PC-3 (cell line): ENCODE results near the gene ARHGAP26. TPM values are rescaled to one million over a fixed set of nuclear protein-coding genes. Genes with fewer than 3 reads are reported as not detected.
"Not testable (repeated sequence)": the region's sequence is repeated elsewhere in the genome, so short reads cannot be mapped to it uniquely, and the experiment has no call there.

Experiments used
- ATAC-seq: fragments of 200-7000 bp; cut with Tn5 transposase; 2 replicates; pipeline ENCODE4 v1.9.1; 2020; ENCODE audit warnings: mild to moderate bottlenecking, moderate library complexity
- BruUV-seq: library from RNA; stranded (reverse); fragments of 400-500 nt; replicated peaks from 2 replicates; lab custom pipeline; 2021; lab: Mats Ljungman, UMichigan
- CTCF ChIA-PET: fragments of 300-600 bp; sonication (Branson Sonifier 250); formaldehyde crosslinking; loops from one replicate; lab custom pipeline; 2022; ENCODE audit warnings: antibody characterized with exemption; lab: Charles Lee
- POLR2A ChIA-PET: fragments of 300-600 bp; sonication (Branson Sonifier 250); formaldehyde crosslinking; loops from one replicate; lab custom pipeline; 2022; ENCODE audit warnings: antibody characterized with exemption; ENCODE audit not compliant: unreplicated experiment; lab: Charles Lee
- DNase-seq: peaks from one replicate; pipeline ENCODE4 v3.0.0-alpha.2; 2015
- H2AFZ ChIP-seq: fragments of 300-600 bp; sonication (generic); 2 replicates; pipeline ENCODE4 v1.6.0; 2016; ENCODE audit warnings: antibody characterized with exemption, low read length
- H3F3A ChIP-seq: fragments of 300-600 bp; sonication (generic); one replicate; pipeline ENCODE4 v1.6.0; 2017; ENCODE audit warnings: antibody characterized with exemption, low read length, control low read depth, mild to moderate bottlenecking; ENCODE audit not compliant: unreplicated experiment
- H3K27ac ChIP-seq: fragments of 300-600 bp; sonication (generic); 2 replicates; pipeline ENCODE4 v1.5.1; 2016; ENCODE audit warnings: mild to moderate bottlenecking, low read length
- H3K27me3 ChIP-seq: fragments of 300-600 bp; sonication (generic); 2 replicates; pipeline ENCODE4 v1.6.1; 2016; ENCODE audit warnings: low read length, mixed read lengths
- H3K36me3 ChIP-seq: fragments of 300-600 bp; sonication (generic); 2 replicates; pipeline ENCODE4 v1.6.1; 2016; ENCODE audit warnings: low read depth, mixed run types, low read length, mixed read lengths
- H3K4me1 ChIP-seq: fragments of 300-600 bp; sonication (generic); 2 replicates; pipeline ENCODE4 v1.5.1; 2016; ENCODE audit warnings: low read length; ENCODE audit not compliant: insufficient read depth
- H3K4me2 ChIP-seq: fragments of 300-600 bp; sonication (generic); 2 replicates; pipeline ENCODE4 v1.6.0; 2016; ENCODE audit warnings: low read length
- H3K4me3 ChIP-seq: fragments of 300-600 bp; sonication (generic); 2 replicates; pipeline ENCODE4 v1.5.1; 2016; ENCODE audit warnings: mild to moderate bottlenecking, low read length, mixed read lengths
- H3K79me2 ChIP-seq: fragments of 300-600 bp; sonication (generic); 2 replicates; pipeline ENCODE4 v1.6.1; 2017; ENCODE audit warnings: low read length, mixed read lengths
- H3K9ac ChIP-seq: fragments of 300-600 bp; sonication (generic); 2 replicates; pipeline ENCODE4 v1.6.0; 2016; ENCODE audit warnings: mild to moderate bottlenecking, low read length
- H3K9me2 ChIP-seq: fragments of 300-600 bp; sonication (generic); replicated peaks from 2 replicates; pipeline ENCODE4 v1.6.1; 2016; ENCODE audit warnings: mixed run types, low read length, mixed read lengths
- H3K9me3 ChIP-seq: fragments of 300-600 bp; sonication (generic); 2 replicates; pipeline ENCODE4 v1.6.1; 2016; ENCODE audit warnings: low read length, mixed read lengths
- H4K20me1 ChIP-seq: fragments of 300-600 bp; sonication (generic); 2 replicates; pipeline ENCODE4 v1.6.1; 2016; ENCODE audit warnings: low read length, mixed read lengths
- EZH2 ChIP-seq: fragments of 300-600 bp; sonication (generic); IDR thresholded peaks from one replicate; pipeline ENCODE4 v1.6.1; 2017; ENCODE audit warnings: antibody characterized with exemption, mild to moderate bottlenecking, low read length; ENCODE audit not compliant: unreplicated experiment
- EZH2phosphoT487 ChIP-seq: fragments of 300-600 bp; sonication (generic); IDR thresholded peaks from 2 replicates; pipeline ENCODE4 v1.6.1; 2018; ENCODE audit warnings: mild to moderate bottlenecking, antibody characterized with exemption, low read length, borderline replicate concordance
- intact Hi-C: fragments of 100-400 bp; cut with micrococcal nuclease; formaldehyde crosslinking; loops from 2 replicates; pipeline ENCODE4 v1.9.0; 2023
- total RNA-seq: library from RNA; depleted of rRNA; stranded (reverse); fragments of >200 nt; gene quantifications from 2 replicates; pipeline ENCODE4 v1.2.3, GENCODE V29; 2014
- TF ChIP-seq, protein P1 (sequence below): fragments of 300-600 bp; sonication (generic); conservative IDR thresholded peaks from 2 replicates; pipeline ENCODE4 v1.5.1; 2017; ENCODE audit warnings: antibody characterized with exemption, low read depth, mild to moderate bottlenecking, low read length

The ARHGAP26 gene
- total RNA-seq, 1 experiment from 2014 or later = 11.7 TPM

DNA sequence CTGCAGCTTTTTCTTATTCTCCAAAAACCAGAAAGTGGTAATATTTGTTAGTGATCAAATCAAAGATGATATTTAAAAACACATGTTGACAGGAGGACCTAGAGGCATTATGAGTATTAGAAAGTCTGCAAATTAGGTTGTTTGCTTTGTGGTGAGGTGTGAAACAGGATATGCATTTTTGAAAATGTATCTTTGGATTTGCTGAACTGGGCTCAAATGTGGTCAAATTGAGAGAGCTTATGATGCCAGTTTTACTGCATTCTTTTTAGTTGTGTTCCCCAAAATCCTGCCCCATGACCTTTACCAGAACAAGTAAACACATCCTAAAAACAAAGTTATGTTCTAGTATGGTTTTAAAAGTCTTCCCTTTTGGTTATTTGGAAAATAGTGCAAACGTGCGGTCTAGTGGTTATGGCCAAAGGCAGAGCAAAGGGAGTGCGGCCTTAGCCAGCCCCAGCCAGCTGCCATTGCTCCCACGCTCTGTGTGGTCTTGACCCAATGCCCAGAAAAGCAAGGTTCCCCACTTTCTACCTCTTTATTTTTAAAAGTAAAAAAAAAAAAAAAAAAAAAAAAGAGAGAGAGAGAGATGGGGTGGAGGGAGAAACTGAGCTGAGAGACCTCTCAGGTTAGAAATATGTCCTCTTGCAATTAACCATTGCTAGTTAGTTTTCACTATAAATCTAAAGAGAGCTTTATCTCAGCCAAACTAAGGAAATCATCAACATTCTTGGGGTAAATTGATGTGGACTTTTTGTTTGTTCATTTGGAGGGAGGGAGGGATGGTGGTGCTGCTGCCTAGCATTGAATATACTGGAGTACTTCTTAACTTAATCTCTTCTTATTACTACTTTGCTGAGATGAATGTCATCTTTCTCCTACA lies 176.6 kb downstream of the ARHGAP26 start:
- ChIA-PET CTCF (interaction anchor here (0.6 kb wide), 2 partner anchors 19 to 243 kb away, joined by 3 to 14 read pairs; no protein-coding TSS in a partner anchor), POLR2A (no interaction called here)
- BruUV-seq = no TSS peak
- H3K9me2 ChIP-seq = no peaks in the 10 kb centered on the region
- H3K4me2 ChIP-seq = no peak overlapping the region
- DNase-seq (no peak), ATAC-seq (no peak)
- intact Hi-C loops = no loop called here
- no peak for TF ChIP-seq EZH2
- TF ChIP-seq, protein P1, sequence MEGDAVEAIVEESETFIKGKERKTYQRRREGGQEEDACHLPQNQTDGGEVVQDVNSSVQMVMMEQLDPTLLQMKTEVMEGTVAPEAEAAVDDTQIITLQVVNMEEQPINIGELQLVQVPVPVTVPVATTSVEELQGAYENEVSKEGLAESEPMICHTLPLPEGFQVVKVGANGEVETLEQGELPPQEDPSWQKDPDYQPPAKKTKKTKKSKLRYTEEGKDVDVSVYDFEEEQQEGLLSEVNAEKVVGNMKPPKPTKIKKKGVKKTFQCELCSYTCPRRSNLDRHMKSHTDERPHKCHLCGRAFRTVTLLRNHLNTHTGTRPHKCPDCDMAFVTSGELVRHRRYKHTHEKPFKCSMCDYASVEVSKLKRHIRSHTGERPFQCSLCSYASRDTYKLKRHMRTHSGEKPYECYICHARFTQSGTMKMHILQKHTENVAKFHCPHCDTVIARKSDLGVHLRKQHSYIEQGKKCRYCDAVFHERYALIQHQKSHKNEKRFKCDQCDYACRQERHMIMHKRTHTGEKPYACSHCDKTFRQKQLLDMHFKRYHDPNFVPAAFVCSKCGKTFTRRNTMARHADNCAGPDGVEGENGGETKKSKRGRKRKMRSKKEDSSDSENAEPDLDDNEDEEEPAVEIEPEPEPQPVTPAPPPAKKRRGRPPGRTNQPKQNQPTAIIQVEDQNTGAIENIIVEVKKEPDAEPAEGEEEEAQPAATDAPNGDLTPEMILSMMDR = no peak
- TF ChIP-seq EZH2phosphoT487 = no peak
- no peaks in the 10 kb centered on the region for H4K20me1 ChIP-seq
- H3K79me2 ChIP-seq = no peaks in the 10 kb centered on the region
- H2AFZ ChIP-seq = no peak overlapping the region
- H3F3A ChIP-seq = no peaks in the 10 kb centered on the region
- no peaks in the 10 kb centered on the region for H3K36me3 ChIP-seq
- no peak overlapping the region for H3K9ac ChIP-seq
- peaks cover 4% of the 10 kb centered on the region for H3K4me1 ChIP-seq
- no peak overlapping the region for H3K27ac ChIP-seq
- no peaks in the 10 kb centered on the region for H3K27me3 ChIP-seq
- no peak overlapping the region for H3K4me3 ChIP-seq
- H3K9me3 ChIP-seq = no peaks in the 10 kb centered on the region

DNA sequence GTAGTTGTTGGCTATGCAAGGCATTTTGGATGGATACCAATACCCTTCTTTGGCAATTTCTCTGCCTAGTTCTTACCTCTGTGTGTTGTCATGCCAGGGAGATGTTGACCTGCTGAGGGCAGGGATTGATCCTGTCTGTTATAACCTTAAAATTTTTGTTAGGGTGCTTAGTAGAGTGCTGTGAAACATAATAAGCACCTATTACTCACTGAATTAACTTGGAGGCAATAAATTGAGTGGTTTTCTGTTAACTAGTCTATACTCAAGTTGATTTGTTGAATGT lies 177.2 kb downstream of the ARHGAP26 start:
- no peaks in the 10 kb centered on the region for H3K27me3 ChIP-seq
- ChIA-PET CTCF (no interaction called here), POLR2A (no interaction called here)
- no peaks in the 10 kb centered on the region for H3K9me2 ChIP-seq
- ATAC-seq (no peak), DNase-seq (no peak)
- H2AFZ ChIP-seq = no peak overlapping the region
- H3F3A ChIP-seq = no peaks in the 10 kb centered on the region
- no peaks in the 10 kb centered on the region for H3K79me2 ChIP-seq
- H3K4me1 ChIP-seq = peaks cover 8% of the 10 kb centered on the region
- intact Hi-C loops = no loop called here
- H3K9ac ChIP-seq = no peak overlapping the region
- H3K4me2 ChIP-seq = no peak overlapping the region
- H3K27ac ChIP-seq = no peak overlapping the region
- no peaks in the 10 kb centered on the region for H3K9me3 ChIP-seq
- no peak overlapping the region for H3K4me3 ChIP-seq
- H3K36me3 ChIP-seq = no peaks in the 10 kb centered on the region
- BruUV-seq = no TSS peak
- no peaks in the 10 kb centered on the region for H4K20me1 ChIP-seq
- TF ChIP-seq EZH2 = no peak
- TF ChIP-seq EZH2phosphoT487 = no peak

DNA sequence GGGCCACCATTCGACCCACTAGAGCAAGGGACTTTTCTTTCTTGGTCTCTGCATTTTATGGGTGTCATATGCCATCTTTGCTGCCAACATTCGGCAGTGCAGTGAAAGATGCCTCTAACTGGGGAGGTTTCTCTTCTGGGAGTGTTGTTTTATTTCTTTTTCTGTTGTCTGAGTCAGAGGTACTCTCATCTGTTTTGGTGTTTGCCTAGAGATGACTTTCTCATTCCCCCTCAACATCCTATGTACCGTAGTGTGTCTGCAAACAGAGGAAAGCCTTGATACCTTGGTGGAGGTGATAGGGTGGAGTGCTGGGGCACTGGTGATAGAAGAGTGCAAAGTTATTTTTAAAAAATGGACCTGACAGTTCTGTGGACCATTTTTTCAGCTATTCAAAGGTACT lies 182.1 kb downstream of the ARHGAP26 start:
- Histone ChIP-seq H3K4me2 (peak overlapping the region; percentile 21), H3K27ac (peak overlapping the region; percentile 48), H3K9me2 (no peaks in the 10 kb centered on the region), H3K27me3 (no peaks in the 10 kb centered on the region), H3K4me1 (peaks cover 13% of the 10 kb centered on the region), H2AFZ (no peak overlapping the region), H3K4me3 (no peak overlapping the region), H3K36me3 (no peaks in the 10 kb centered on the region), H3K9me3 (no peaks in the 10 kb centered on the region), H3K79me2 (no peaks in the 10 kb centered on the region), H4K20me1 (no peaks in the 10 kb centered on the region), H3F3A (no peaks in the 10 kb centered on the region), H3K9ac (no peak overlapping the region)
- intact Hi-C loops = no loop called here
- POLR2A ChIA-PET = no interaction called here
- ATAC-seq (peak; percentile 97), DNase-seq (peak; percentile 65)
- CTCF ChIA-PET = no interaction called here
- BruUV-seq = no TSS peak
- no peak for TF ChIP-seq EZH2
- no peak for TF ChIP-seq EZH2phosphoT487
- TF ChIP-seq, protein P1 = no peak

DNA sequence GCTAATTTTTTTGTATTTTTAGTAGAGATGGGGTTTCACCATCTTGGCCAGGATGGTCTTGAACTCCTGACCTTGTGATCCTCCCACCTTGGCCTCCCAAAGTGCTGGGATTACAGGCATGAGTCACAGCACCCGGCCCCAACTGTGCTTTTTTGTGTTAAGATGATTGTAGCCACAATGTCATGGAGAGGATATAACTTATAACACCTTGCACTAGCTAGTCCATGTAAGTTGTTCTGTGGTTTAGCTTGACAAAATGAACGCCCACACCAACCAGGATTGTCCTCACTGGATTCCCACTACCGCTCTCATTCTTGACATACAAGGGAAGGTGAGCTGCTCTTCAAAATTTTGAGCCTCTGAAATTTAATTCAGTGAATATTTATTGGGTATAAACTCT lies 182.7 kb downstream of the ARHGAP26 start:
- H3K79me2 ChIP-seq, CTCF ChIA-PET, H3F3A ChIP-seq, ATAC-seq, H3K4me2 ChIP-seq, H3K27me3 ChIP-seq, H2AFZ ChIP-seq, intact Hi-C loops, H3K4me3 ChIP-seq, H3K9me2 ChIP-seq, H3K36me3 ChIP-seq, BruUV-seq, H4K20me1 ChIP-seq, POLR2A ChIA-PET, H3K9ac ChIP-seq, H3K9me3 ChIP-seq, DNase-seq: not testable (repeated sequence)
- H3K4me1 ChIP-seq = peaks cover 13% of the 10 kb centered on the region
- peak overlapping the region; percentile 45 for H3K27ac ChIP-seq
